HEK293 (cell line): ENCODE measurements around the gene ZNHIT3.
A peak's percentile ranks its signal among the peaks of the same experiment; 100 is the strongest.

Source experiments
- HIC1 ChIP-seq: fragments of 450-650 bp; formaldehyde crosslinking; IDR thresholded peaks from 2 replicates; pipeline ENCODE4 v1.5.1; 2016; ENCODE audit warnings: missing biosample characterization, missing genetic modification characterization
- IKZF3 ChIP-seq: fragments of 450-650 bp; IDR thresholded peaks from 2 replicates; pipeline ENCODE4 v1.5.0; 2018; ENCODE audit warnings: missing biosample characterization, mild to moderate bottlenecking, missing genetic modification characterization, moderate library complexity
- KLF16 ChIP-seq: fragments of 450-650 bp; formaldehyde crosslinking; IDR thresholded peaks from 2 replicates; pipeline ENCODE4 v1.5.1; 2017; ENCODE audit warnings: missing biosample characterization, missing genetic modification characterization
- KLF7 ChIP-seq: fragments of 450-650 bp; formaldehyde crosslinking; IDR thresholded peaks from 2 replicates; pipeline ENCODE4 v1.5.1; 2016; ENCODE audit warnings: missing biosample characterization, missing genetic modification characterization, borderline replicate concordance
- ZBTB17 ChIP-seq: fragments of 450-650 bp; formaldehyde crosslinking; IDR thresholded peaks from 2 replicates; pipeline ENCODE4 v1.5.1; 2016; ENCODE audit warnings: missing biosample characterization, missing genetic modification characterization
- ZBTB49 ChIP-seq: fragments of 450-650 bp; formaldehyde crosslinking; IDR thresholded peaks from 2 replicates; pipeline ENCODE4 v1.5.1; 2016; ENCODE audit warnings: missing biosample characterization, missing genetic modification characterization, low read depth
- ZFHX2 ChIP-seq: fragments of 450-650 bp; formaldehyde crosslinking; conservative IDR thresholded peaks from 2 replicates; pipeline ENCODE4 v1.5.1; 2016; ENCODE audit warnings: missing biosample characterization, missing genetic modification characterization
- ZFP3 ChIP-seq: fragments of 450-650 bp; formaldehyde crosslinking; IDR thresholded peaks from 2 replicates; pipeline ENCODE4 v1.5.1; 2016; ENCODE audit warnings: low read depth, missing biosample characterization, missing genetic modification characterization
- ZFP37 ChIP-seq: fragments of 450-650 bp; formaldehyde crosslinking; IDR thresholded peaks from 2 replicates; pipeline ENCODE4 v1.5.1; 2016; ENCODE audit warnings: missing biosample characterization, missing genetic modification characterization
- ZFP69B ChIP-seq: fragments of 450-650 bp; formaldehyde crosslinking; IDR thresholded peaks from 2 replicates; pipeline ENCODE4 v1.5.1; 2016; ENCODE audit warnings: missing biosample characterization, missing genetic modification characterization
- ZNF2 ChIP-seq: fragments of 450-650 bp; formaldehyde crosslinking; IDR thresholded peaks from 2 replicates; pipeline ENCODE4 v1.5.1; 2016; ENCODE audit warnings: missing biosample characterization, missing genetic modification characterization
- ZNF214 ChIP-seq: fragments of 450-650 bp; formaldehyde crosslinking; IDR thresholded peaks from 2 replicates; pipeline ENCODE4 v1.5.1; 2017; ENCODE audit warnings: missing biosample characterization, mild to moderate bottlenecking, missing genetic modification characterization, borderline replicate concordance
- ZNF239 ChIP-seq: fragments of 450-650 bp; formaldehyde crosslinking; IDR thresholded peaks from 2 replicates; pipeline ENCODE4 v1.5.1; 2016; ENCODE audit warnings: missing biosample characterization, missing genetic modification characterization
- ZNF24 ChIP-seq: fragments of 450-650 bp; formaldehyde crosslinking; IDR thresholded peaks from 2 replicates; pipeline ENCODE4 v1.5.1; 2016; ENCODE audit warnings: missing biosample characterization, missing genetic modification characterization
- ZNF248 ChIP-seq: fragments of 450-650 bp; formaldehyde crosslinking; IDR thresholded peaks from 2 replicates; pipeline ENCODE4 v1.5.1; 2017; ENCODE audit warnings: missing biosample characterization, missing genetic modification characterization
- ZNF280C ChIP-seq: fragments of 450-650 bp; formaldehyde crosslinking; IDR thresholded peaks from 2 replicates; pipeline ENCODE4 v1.5.1; 2016; ENCODE audit warnings: missing biosample characterization, missing genetic modification characterization
- ZNF302 ChIP-seq: fragments of 450-650 bp; formaldehyde crosslinking; IDR thresholded peaks from 2 replicates; pipeline ENCODE4 v1.5.1; 2016; ENCODE audit warnings: missing biosample characterization, missing genetic modification characterization, low read depth
- ZNF335 ChIP-seq: fragments of 450-650 bp; formaldehyde crosslinking; conservative IDR thresholded peaks from 2 replicates; pipeline ENCODE4 v1.5.1; 2016; ENCODE audit warnings: missing biosample characterization, missing genetic modification characterization
- ZNF341 ChIP-seq: fragments of 450-650 bp; formaldehyde crosslinking; IDR thresholded peaks from 2 replicates; pipeline ENCODE4; 2016; ENCODE audit warnings: low read depth, missing biosample characterization, missing genetic modification characterization
- ZNF426 ChIP-seq: fragments of 450-650 bp; formaldehyde crosslinking; IDR thresholded peaks from 2 replicates; pipeline ENCODE4 v1.5.1; 2017; ENCODE audit warnings: missing biosample characterization, missing genetic modification characterization, mild to moderate bottlenecking, inconsistent platforms, moderate library complexity
- ZNF473 ChIP-seq: fragments of 450-650 bp; formaldehyde crosslinking; IDR thresholded peaks from 2 replicates; pipeline ENCODE4 v1.5.1; 2017; ENCODE audit warnings: missing biosample characterization, missing genetic modification characterization
- ZNF48 ChIP-seq: fragments of 450-650 bp; formaldehyde crosslinking; IDR thresholded peaks from 2 replicates; pipeline ENCODE4 v1.5.1; 2016; ENCODE audit warnings: missing biosample characterization, missing genetic modification characterization
- ZNF501 ChIP-seq: fragments of 450-650 bp; formaldehyde crosslinking; IDR thresholded peaks from 2 replicates; pipeline ENCODE4 v1.5.1; 2016; ENCODE audit warnings: missing biosample characterization, missing genetic modification characterization
- ZNF626 ChIP-seq: fragments of 450-650 bp; sonication (Bioruptor Pico); formaldehyde crosslinking; IDR thresholded peaks from 2 replicates; pipeline ENCODE4 v1.5.1; 2018; ENCODE audit warnings: missing biosample characterization, missing genetic modification characterization, inconsistent platforms
- ZNF660 ChIP-seq: fragments of 450-650 bp; IDR thresholded peaks from 2 replicates; pipeline ENCODE4 v1.5.1; 2018; ENCODE audit warnings: missing biosample characterization, mild to moderate bottlenecking, missing genetic modification characterization
- ZNF664 ChIP-seq: fragments of 450-650 bp; formaldehyde crosslinking; IDR thresholded peaks from 2 replicates; pipeline ENCODE4 v1.5.1; 2016; ENCODE audit warnings: missing biosample characterization, missing genetic modification characterization
- ZNF677 ChIP-seq: fragments of 450-650 bp; IDR thresholded peaks from 2 replicates; pipeline ENCODE4 v1.5.0; 2018; ENCODE audit warnings: missing biosample characterization, mild to moderate bottlenecking, missing genetic modification characterization, moderate library complexity
- ZNF701 ChIP-seq: fragments of 450-650 bp; formaldehyde crosslinking; IDR thresholded peaks from 2 replicates; pipeline ENCODE4 v1.5.1; 2016; ENCODE audit warnings: missing biosample characterization, missing genetic modification characterization
- ZNF707 ChIP-seq: fragments of 450-650 bp; formaldehyde crosslinking; IDR thresholded peaks from 2 replicates; pipeline ENCODE4 v1.5.1; 2016; ENCODE audit warnings: missing biosample characterization, missing genetic modification characterization
- ZNF747 ChIP-seq: fragments of 450-650 bp; formaldehyde crosslinking; IDR thresholded peaks from 2 replicates; pipeline ENCODE4 v1.5.1; 2016; ENCODE audit warnings: missing biosample characterization, missing genetic modification characterization
- ZNF791 ChIP-seq: fragments of 450-650 bp; formaldehyde crosslinking; IDR thresholded peaks from 2 replicates; pipeline ENCODE4 v1.5.1; 2016; ENCODE audit warnings: missing biosample characterization, missing genetic modification characterization
- ZNF792 ChIP-seq: fragments of 450-650 bp; formaldehyde crosslinking; IDR thresholded peaks from 2 replicates; pipeline ENCODE4 v1.5.1; 2016; ENCODE audit warnings: missing biosample characterization, missing genetic modification characterization
- ZNF830 ChIP-seq: fragments of 450-650 bp; IDR thresholded peaks from 2 replicates; pipeline ENCODE4 v1.5.0; 2018; ENCODE audit warnings: missing biosample characterization, missing genetic modification characterization, low read depth, mild to moderate bottlenecking, moderate library complexity
- ZNF843 ChIP-seq: fragments of 450-650 bp; formaldehyde crosslinking; IDR thresholded peaks from 2 replicates; pipeline ENCODE4 v1.5.1; 2016; ENCODE audit warnings: missing biosample characterization, missing genetic modification characterization
- ZXDB ChIP-seq: fragments of 450-650 bp; formaldehyde crosslinking; IDR thresholded peaks from 2 replicates; pipeline ENCODE4 v1.5.1; 2016; ENCODE audit warnings: missing biosample characterization, missing genetic modification characterization

ZNHIT3 gene

GRCh38 chr17:36486204-36487194, at the start of gene ZNHIT3 (continued):
- no peak for TF ChIP-seq ZNF248 (tag by site-specific recombination)
- no peak for TF ChIP-seq ZNF239 (tag by site-specific recombination)
- no peak for TF ChIP-seq ZNF677 (tag by site-specific recombination)
- TF ChIP-seq ZBTB17 (tag by site-specific recombination) = peak; percentile 100
- TF ChIP-seq ZNF426 (tag by site-specific recombination) = no peak
- TF ChIP-seq ZNF843 (tag by site-specific recombination) = no peak
- TF ChIP-seq ZNF24 (tag by site-specific recombination) = peak; percentile 75; the same call in 1 of the 2 replicates
- TF ChIP-seq ZNF473 (tag by site-specific recombination) = no peak
- no peak for TF ChIP-seq ZXDB (tag by site-specific recombination)
- TF ChIP-seq ZFP37 (tag by site-specific recombination) = no peak
- TF ChIP-seq ZNF830 (tag by site-specific recombination) = no peak
- TF ChIP-seq ZNF701 = no peak
- TF ChIP-seq KLF7 (tag by site-specific recombination) = no peak; the same call in 1 of the 2 replicates
- TF ChIP-seq ZFP3 (tag by site-specific recombination) = no peak
- TF ChIP-seq ZFHX2 = 0 out of 2 replicates have a peak, but pooled peaks have one; percentile 5
- peak; percentile 67 for TF ChIP-seq ZNF2
- TF ChIP-seq ZNF48 (tag by site-specific recombination) = no peak
- no peak for TF ChIP-seq ZBTB49
- no peak for TF ChIP-seq ZNF341 (tag by site-specific recombination)
- TF ChIP-seq ZNF664 = no peak
- no peak for TF ChIP-seq ZNF792 (tag by site-specific recombination)
- no peak for TF ChIP-seq ZNF501 (tag by site-specific recombination)
- no peak for TF ChIP-seq HIC1
- peak; percentile 92 for TF ChIP-seq KLF16 (tag by site-specific recombination)
- peak; percentile 66 for TF ChIP-seq IKZF3
- TF ChIP-seq ZNF747 (tag by site-specific recombination) = no peak
- TF ChIP-seq ZNF707 = no peak
- no peak for TF ChIP-seq ZNF280C (tag by site-specific recombination)
- TF ChIP-seq ZNF335 (tag by site-specific recombination) = no peak; the same call in 1 of the 2 replicates
- TF ChIP-seq ZNF791 = no peak
- TF ChIP-seq ZNF660 = peak; percentile 81
- TF ChIP-seq ZNF302 (tag by site-specific recombination) = no peak
- no peak for TF ChIP-seq ZNF214 (tag by site-specific recombination)
- no peak for TF ChIP-seq ZNF626 (tag by site-specific recombination)
- TF ChIP-seq ZFP69B (tag by site-specific recombination) = peak; percentile 31; the same call in 1 of the 2 replicates
